Activated naive CD8-positive, alpha-beta T cell treated with anti-CD3 and anti-CD28 coated beads, Interleukin-2, amount 50 U/mL, for 24 hours (primary cell): ENCODE data around the gene PLCB1.
"Not testable (repeated sequence)": the region's sequence is repeated elsewhere in the genome, so short reads cannot be mapped to it uniquely, and the experiment has no call there.

ENCODE experiments used
- ATAC-seq: fragments of 150-1000 bp; cut with Tn5 transposase; one replicate; pipeline ENCODE4 v1.10.0; 2021
- DNase-seq: peaks from one replicate; pipeline ENCODE4 v3.0.0; 2021
- H3K27ac Mint-ChIP-seq: one replicate; pipeline ENCODE4 v1.8.0; 2021; ENCODE audit warnings: mild to moderate bottlenecking, mixed read lengths
- H3K27me3 Mint-ChIP-seq: one replicate; pipeline ENCODE4 v1.8.0; 2021; ENCODE audit warnings: mixed read lengths
- H3K36me3 Mint-ChIP-seq: one replicate; pipeline ENCODE4 v1.8.0; 2021; ENCODE audit warnings: low read depth, mixed read lengths
- H3K4me1 Mint-ChIP-seq: one replicate; pipeline ENCODE4 v1.8.0; 2021; ENCODE audit warnings: mixed read lengths
- H3K4me3 Mint-ChIP-seq: one replicate; pipeline ENCODE4 v1.8.0; 2021; ENCODE audit warnings: mild to moderate bottlenecking, moderate library complexity, mixed read lengths
- H3K9me3 Mint-ChIP-seq: one replicate; pipeline ENCODE4 v1.8.0; 2021; ENCODE audit warnings: mixed read lengths

The PLCB1 gene

DNA sequence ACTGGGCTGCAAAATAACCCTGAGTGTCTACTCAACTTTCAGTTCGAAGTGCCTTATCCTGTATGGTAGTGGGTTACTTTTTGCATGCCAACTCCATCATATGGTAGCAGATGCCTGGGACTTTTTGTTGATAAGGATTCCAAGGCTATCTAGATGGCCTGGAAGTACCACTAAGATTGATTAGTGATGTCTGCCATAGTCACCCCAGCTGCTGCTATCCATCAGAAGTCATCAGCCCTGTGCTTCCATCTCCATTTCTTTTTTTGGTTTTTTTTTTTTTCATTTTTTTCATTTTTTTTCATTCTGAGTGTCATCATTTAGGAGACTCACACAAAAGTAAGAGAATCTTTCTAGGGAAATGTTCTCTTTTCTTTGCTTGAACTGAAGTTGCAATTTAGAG is 719.4 kb downstream of the PLCB1 start:
- no peaks in the 10 kb centered on the region for H3K27me3 Mint-ChIP-seq
- H3K4me1 Mint-ChIP-seq, result no peaks in the 10 kb centered on the region
- H3K27ac Mint-ChIP-seq, result no peak overlapping the region
- no peaks in the 10 kb centered on the region for H3K36me3 Mint-ChIP-seq
- ATAC-seq (no peak), DNase-seq (no peak)
- H3K4me3 Mint-ChIP-seq, result no peak overlapping the region
- no peaks in the 10 kb centered on the region for H3K9me3 Mint-ChIP-seq

DNA sequence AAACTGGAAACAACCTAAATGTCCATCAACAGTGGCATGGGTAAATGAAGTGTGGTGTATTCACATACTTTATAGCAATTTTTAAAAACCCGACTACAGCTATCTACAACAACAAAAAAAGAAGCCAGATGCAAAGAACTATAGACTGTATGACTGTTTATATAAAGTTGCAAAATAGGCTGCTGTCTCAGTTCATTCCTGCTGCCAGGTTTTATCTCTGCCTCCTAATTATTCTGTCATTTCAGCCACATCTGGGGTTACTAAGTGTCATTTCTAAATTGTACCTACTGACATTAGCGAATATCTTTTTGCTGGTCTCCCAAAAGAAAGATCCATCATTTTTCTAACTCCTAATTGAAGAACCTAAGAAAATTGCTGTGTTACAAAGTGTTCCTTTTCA is 719.9 kb downstream of the PLCB1 start:
- not testable (repeated sequence) for ATAC-seq, H3K9me3 Mint-ChIP-seq, H3K4me3 Mint-ChIP-seq, H3K4me1 Mint-ChIP-seq, H3K27me3 Mint-ChIP-seq, H3K27ac Mint-ChIP-seq, DNase-seq, H3K36me3 Mint-ChIP-seq

DNA sequence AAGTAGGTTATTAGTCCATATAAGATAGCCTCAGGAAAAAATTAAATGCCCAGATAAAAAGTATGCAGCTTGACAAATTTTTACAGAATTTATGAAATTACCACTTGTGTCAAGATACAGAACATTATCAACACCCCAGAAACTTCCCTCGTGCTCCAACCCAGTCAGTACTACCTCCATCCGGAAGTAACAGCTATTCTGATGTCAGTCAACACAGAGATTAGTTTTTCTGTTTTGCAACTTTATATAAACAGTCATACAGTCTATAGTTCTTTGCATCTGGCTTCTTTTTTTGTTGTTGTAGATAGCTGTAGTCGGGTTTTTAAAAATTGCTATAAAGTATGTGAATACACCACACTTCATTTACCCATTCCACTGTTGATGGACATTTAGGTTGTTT is 721.1 kb downstream of the PLCB1 start:
- H3K36me3 Mint-ChIP-seq, DNase-seq, H3K4me3 Mint-ChIP-seq, H3K9me3 Mint-ChIP-seq, ATAC-seq, H3K4me1 Mint-ChIP-seq, H3K27me3 Mint-ChIP-seq, H3K27ac Mint-ChIP-seq: not testable (repeated sequence)

DNA sequence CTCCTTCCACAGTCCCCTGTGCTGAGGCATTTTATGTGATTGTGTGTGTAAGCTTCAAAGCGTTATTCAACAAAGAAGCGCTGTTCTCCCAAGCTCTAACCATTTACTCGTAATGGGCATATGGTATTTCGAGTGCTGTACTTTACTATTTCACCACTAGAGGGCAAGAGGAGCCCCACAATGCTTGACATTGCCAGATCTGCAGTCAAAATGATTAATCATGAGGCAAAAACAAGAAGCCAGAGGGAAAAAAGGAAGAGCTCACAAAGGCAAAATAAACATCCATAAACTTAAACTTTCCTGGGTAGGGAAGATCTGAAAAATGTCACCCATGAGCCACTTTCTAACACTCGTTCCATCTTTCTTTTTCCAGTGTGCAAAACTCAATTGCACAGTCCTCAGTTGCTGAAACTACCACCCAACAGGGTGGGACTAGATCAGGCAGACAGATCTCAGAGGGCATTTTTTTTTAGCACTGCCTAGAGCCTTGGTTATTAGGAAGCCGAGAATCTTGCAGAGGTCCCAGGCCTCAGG is 721.8 kb downstream of the PLCB1 start:
- DNase-seq (no peak), ATAC-seq (peak; percentile 71)
- no peaks in the 10 kb centered on the region for H3K36me3 Mint-ChIP-seq
- no peaks in the 10 kb centered on the region for H3K27me3 Mint-ChIP-seq
- no peak overlapping the region for H3K4me3 Mint-ChIP-seq
- no peaks in the 10 kb centered on the region for H3K4me1 Mint-ChIP-seq
- no peak overlapping the region for H3K27ac Mint-ChIP-seq
- H3K9me3 Mint-ChIP-seq, result no peaks in the 10 kb centered on the region

DNA sequence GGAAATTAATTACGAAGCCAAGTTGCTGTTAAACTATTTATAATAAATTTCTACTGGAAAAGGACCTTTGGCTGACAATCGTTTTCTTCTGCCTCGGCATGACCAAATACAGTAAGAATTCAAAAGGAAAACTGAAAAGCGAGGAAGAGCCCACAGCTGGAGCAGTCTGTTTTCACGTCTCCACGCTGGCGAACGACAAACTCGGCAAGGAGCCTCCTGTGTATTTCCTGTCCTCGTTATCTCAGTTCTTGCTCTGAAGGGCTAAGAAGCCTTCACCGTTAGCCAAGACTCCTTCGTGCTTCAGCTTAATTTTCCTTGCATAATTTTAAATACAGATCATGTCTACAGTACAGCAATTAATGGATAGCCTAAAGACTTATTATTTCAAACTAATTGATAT is 722.5 kb downstream of the PLCB1 start:
- DNase-seq, result no peak

DNA sequence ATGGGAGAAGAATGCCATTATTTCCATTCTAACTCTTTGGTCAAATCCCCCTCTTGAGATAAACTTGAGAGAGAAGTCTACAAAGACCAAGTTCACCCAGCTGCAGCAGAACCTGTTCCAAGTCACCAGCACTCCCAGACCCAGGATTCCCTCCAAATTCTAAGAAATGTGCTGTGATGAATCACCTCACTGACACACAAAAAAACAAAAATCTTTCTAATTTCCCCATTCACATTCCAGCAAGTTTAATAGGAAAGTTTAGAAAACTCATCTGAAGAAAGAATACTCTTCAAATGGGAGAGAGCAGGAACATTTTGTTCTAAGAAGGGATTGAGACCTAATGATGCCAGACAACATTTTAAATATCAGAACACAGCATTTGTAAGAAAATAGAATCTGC is 723.2 kb downstream of the PLCB1 start:
- no peak overlapping the region for H3K4me3 Mint-ChIP-seq
- no peaks in the 10 kb centered on the region for H3K4me1 Mint-ChIP-seq
- no peaks in the 10 kb centered on the region for H3K27me3 Mint-ChIP-seq
- H3K36me3 Mint-ChIP-seq, result no peaks in the 10 kb centered on the region
- DNase-seq (no peak), ATAC-seq (no peak)
- no peaks in the 10 kb centered on the region for H3K9me3 Mint-ChIP-seq
- H3K27ac Mint-ChIP-seq, result no peak overlapping the region

More for the DNA sequence above, 722.5 kb downstream of the PLCB1 start:
- ATAC-seq, result no peak
- Mint-ChIP-seq H3K36me3 (no peaks in the 10 kb centered on the region), H3K27me3 (no peaks in the 10 kb centered on the region), H3K9me3 (no peaks in the 10 kb centered on the region), H3K4me1 (no peaks in the 10 kb centered on the region), H3K27ac (no peak overlapping the region), H3K4me3 (no peak overlapping the region)

DNA sequence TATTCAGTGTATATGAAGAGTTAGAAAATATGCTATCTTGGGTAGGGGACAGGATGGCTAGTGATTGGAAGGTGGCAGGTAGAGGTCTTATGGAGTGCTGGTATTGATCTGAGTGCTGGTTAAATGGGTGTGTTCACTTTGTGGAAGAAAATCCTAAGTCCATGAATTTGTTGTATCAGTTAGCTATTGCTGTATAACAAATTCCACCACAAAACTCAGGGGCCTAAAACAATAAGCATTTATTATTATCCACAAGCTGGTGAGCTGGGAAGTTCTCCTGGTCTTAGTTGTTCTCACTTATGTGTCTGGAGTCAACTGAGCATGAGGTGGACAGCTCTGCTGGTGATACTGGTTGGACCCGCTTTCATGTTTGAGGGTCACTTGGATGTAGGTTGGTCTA is 724.6 kb downstream of the PLCB1 start:
- Mint-ChIP-seq H3K36me3 (no peaks in the 10 kb centered on the region), H3K27ac (no peak overlapping the region), H3K27me3 (no peaks in the 10 kb centered on the region), H3K9me3 (no peaks in the 10 kb centered on the region), H3K4me3 (no peak overlapping the region), H3K4me1 (no peaks in the 10 kb centered on the region)
- DNase-seq, result no peak
- no peak for ATAC-seq

DNA sequence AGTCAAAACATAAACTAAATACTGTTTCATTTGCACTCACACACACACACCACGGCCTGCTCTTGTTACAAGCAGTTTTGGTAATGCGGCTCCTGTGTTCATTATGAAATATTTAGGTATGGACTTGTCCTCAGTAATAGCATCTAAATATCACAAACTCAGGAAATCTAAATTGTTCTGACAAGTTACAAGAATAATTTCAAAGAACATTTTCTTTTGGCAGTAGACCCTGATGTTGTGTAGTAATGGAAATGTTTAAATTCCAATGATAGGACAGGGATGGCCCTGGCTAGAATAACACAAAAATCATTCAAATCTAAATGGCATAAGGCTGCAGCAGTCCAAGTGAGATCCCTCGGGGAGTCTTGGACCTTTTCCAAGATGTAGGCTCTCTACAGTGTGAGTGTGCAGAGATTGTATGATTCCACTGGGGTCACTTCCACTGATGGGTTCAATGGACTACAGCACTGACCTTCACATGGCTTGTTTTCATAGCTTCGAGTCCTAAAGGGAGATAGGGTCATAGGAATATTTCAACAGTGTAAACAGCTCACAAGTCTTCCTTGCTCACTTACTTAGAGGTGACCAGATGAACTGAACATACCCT is 726.2 kb downstream of the PLCB1 start:
- no peaks in the 10 kb centered on the region for H3K4me1 Mint-ChIP-seq
- H3K27me3 Mint-ChIP-seq, result no peaks in the 10 kb centered on the region
- ATAC-seq (no peak), DNase-seq (no peak)
- H3K9me3 Mint-ChIP-seq, result no peaks in the 10 kb centered on the region
- no peaks in the 10 kb centered on the region for H3K36me3 Mint-ChIP-seq
- H3K27ac Mint-ChIP-seq, result no peak overlapping the region
- H3K4me3 Mint-ChIP-seq, result no peak overlapping the region

DNA sequence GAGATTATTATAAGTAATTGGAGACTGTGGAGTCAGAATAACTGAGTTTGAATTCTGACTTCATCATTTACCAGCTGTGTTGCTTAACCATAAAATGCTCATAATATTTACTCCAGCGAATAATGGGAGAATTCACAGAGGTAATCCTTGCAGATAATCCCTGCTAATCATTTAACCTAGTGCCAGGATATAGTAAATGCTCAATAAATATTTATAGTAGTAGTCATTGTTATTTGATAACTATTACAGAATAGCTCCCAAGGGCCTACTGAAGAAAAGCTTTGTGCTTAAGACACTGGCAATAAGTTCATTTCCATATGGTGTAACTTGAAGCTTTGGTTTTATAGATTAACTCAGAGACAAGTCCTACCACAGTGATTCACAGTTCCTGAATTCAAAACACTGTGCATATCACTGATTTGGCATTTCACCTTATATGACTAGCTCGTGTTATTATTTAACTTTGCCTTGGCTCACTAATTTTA is 728.0 kb downstream of the PLCB1 start:
- Mint-ChIP-seq H3K4me1 (no peaks in the 10 kb centered on the region), H3K27ac (no peak overlapping the region), H3K9me3 (no peaks in the 10 kb centered on the region), H3K27me3 (no peaks in the 10 kb centered on the region), H3K4me3 (no peak overlapping the region), H3K36me3 (no peaks in the 10 kb centered on the region)
- ATAC-seq, result no peak
- no peak for DNase-seq

DNA sequence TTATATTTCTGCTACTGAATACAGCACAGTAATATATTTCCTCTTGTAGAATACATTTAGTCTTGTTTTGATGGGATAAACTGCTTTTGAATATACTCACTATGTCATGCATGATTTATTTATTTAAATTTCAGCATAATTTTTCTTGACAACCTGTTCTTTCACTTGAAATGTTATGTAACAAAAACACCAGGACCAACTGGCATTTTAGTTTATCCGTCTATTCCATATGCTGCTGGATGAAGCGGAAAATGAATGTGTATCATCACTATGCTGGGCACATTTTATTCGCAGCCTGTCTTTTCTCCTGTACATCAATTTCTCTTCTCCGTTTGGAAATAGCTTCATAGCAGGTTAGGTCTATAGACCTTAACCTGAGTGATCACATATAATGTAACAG is 730.0 kb downstream of the PLCB1 start:
- ATAC-seq (no peak), DNase-seq (no peak)
- Mint-ChIP-seq H3K4me1 (no peaks in the 10 kb centered on the region), H3K27me3 (no peaks in the 10 kb centered on the region), H3K9me3 (no peaks in the 10 kb centered on the region), H3K4me3 (no peak overlapping the region), H3K36me3 (no peaks in the 10 kb centered on the region), H3K27ac (no peak overlapping the region)

DNA sequence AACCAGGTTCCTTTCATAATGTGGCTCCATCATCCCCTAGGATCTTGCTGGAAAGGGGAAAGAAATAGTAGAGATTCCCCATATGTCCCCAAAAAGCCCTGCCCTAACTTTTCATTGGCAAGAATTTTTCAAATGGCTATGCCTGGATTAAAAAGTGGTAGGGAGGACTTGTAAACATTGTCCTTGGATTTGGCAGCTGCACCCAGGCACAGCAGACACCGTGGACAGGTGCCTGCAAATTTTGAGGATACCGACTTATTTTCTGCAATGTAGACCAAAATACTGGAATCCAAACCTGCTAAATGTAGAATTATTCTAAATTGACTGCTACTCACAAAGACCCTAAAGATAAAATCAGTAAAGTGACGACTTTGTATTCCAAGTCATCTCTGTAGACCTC is 733.6 kb downstream of the PLCB1 start:
- Mint-ChIP-seq H3K4me1 (no peaks in the 10 kb centered on the region), H3K4me3 (no peak overlapping the region), H3K27ac (no peak overlapping the region), H3K9me3 (no peaks in the 10 kb centered on the region), H3K27me3 (no peaks in the 10 kb centered on the region), H3K36me3 (no peaks in the 10 kb centered on the region)
- ATAC-seq (no peak), DNase-seq (no peak)

DNA sequence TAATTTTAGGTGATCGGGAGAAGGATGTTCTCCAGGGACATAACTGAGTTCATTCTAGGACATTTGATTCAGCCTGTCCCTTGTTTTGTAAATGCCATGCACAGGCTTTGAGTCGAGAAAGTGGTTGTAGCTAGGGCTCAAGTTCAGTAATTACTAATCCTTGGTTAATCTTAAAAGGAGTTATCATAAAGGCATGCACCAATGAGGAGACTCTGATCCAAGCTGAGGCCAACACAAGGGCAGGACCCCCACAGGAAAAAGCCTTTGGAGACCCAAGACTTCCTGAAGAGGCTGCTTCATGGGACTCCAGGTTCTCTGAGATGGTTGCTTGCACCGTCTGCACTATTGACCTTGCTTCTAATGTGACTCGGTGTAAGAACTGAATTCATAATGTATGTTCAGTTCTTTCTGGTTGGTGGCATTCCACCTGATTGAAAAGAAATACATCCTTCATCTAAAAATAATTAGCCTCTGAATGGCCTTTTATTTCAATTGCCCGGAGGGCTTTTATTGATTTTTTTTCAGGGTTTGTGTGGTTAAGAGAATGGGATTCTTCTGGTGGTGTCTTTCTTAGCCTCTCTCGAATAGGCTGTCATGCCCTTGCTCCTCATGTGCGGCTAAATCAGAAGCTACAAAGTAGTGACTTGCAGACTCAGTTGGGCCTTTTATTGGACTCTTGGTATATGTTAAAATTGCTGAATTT is 735.1 kb downstream of the PLCB1 start:
- DNase-seq, result no peak
- H3K36me3 Mint-ChIP-seq, result no peaks in the 10 kb centered on the region
- no peaks in the 10 kb centered on the region for H3K27me3 Mint-ChIP-seq
- H3K27ac Mint-ChIP-seq, result no peak overlapping the region
- H3K9me3 Mint-ChIP-seq, result no peaks in the 10 kb centered on the region
- no peak overlapping the region for H3K4me3 Mint-ChIP-seq
- H3K4me1 Mint-ChIP-seq, result no peaks in the 10 kb centered on the region
- ATAC-seq, result no peak

DNA sequence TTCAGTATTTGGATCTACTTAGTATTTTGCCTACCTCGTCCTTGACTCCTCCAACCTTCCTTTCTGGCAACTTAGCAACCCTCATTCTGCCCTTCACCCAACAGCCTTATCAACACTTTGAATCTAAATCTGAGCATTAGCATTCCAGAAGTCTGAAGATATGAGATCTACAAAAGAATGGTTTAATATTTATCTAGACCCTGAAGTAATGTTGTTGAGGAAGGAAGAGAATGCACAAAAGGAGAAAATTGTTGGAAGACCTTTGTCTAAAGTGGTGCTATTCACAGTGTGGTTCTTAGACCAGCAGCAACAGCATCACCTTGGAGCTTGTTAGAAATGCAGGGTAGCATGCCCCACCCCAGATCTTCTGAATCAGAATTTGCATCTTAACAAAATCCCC is 738.6 kb downstream of the PLCB1 start:
- no peak for ATAC-seq
- no peaks in the 10 kb centered on the region for H3K9me3 Mint-ChIP-seq
- H3K27ac Mint-ChIP-seq, result no peak overlapping the region
- no peak for DNase-seq
- H3K36me3 Mint-ChIP-seq, result no peaks in the 10 kb centered on the region
- no peak overlapping the region for H3K4me3 Mint-ChIP-seq
- no peaks in the 10 kb centered on the region for H3K4me1 Mint-ChIP-seq
- H3K27me3 Mint-ChIP-seq, result no peaks in the 10 kb centered on the region

DNA sequence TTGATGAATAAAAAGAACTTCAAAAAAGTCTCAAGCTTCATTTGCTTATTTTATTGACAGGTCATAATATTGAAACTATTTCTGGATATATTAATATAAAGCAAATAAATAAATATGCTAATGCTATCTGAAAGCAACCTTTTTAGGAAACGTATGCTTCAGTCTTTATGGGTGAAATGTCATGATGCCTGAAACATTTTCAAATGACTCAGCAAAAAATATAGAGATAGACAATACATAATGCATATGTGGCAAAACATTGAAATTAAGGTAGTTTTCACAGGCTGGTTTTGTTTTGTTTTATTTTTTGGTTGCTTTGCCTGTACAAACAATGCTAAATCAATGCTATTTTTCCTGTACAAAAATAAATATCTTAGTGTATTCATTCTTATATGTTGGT is 742.4 kb downstream of the PLCB1 start:
- ATAC-seq (no peak), DNase-seq (no peak)
- H3K4me3 Mint-ChIP-seq, result no peak overlapping the region
- H3K36me3 Mint-ChIP-seq, result no peaks in the 10 kb centered on the region
- no peaks in the 10 kb centered on the region for H3K9me3 Mint-ChIP-seq
- no peaks in the 10 kb centered on the region for H3K27me3 Mint-ChIP-seq
- no peaks in the 10 kb centered on the region for H3K4me1 Mint-ChIP-seq
- H3K27ac Mint-ChIP-seq, result no peak overlapping the region

DNA sequence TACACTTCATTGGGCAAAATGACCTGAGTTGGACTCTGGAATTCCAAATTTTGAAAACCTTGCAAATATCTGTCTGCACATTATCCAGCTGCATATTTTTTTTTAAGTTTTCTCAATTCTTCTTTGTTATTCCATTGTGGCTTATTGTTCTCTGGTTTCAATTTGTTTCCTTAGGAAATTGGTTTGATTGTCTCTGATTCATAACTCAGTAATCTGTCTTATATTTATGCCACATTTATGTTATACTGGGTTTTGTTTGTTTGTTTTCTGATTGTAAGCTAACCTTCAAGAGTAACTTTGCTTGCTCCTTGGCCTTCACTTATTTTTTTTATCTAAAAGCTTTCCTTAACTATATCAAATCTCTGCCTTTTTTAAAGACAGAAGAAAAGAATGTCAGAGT is 743.5 kb downstream of the PLCB1 start:
- H3K36me3 Mint-ChIP-seq, result no peaks in the 10 kb centered on the region
- no peaks in the 10 kb centered on the region for H3K27me3 Mint-ChIP-seq
- ATAC-seq, result no peak
- no peak overlapping the region for H3K27ac Mint-ChIP-seq
- no peaks in the 10 kb centered on the region for H3K9me3 Mint-ChIP-seq
- DNase-seq, result no peak
- H3K4me1 Mint-ChIP-seq, result no peaks in the 10 kb centered on the region
- no peak overlapping the region for H3K4me3 Mint-ChIP-seq
